LNCAP (cell line): Measurements from ENCODE around the gene MMP25.

ENCODE experiments used
- TF ChIP-seq, protein P1 (sequence below): fragments of 450-650 bp; IDR thresholded peaks from 2 replicates; pipeline ENCODE4 v1.5.1; 2017; ENCODE audit warnings: mild to moderate bottlenecking

Gene MMP25

GRCh38 chr16:3065742-3066439, 19.5 kb downstream of the MMP25 start:
- TF ChIP-seq, protein P1, sequence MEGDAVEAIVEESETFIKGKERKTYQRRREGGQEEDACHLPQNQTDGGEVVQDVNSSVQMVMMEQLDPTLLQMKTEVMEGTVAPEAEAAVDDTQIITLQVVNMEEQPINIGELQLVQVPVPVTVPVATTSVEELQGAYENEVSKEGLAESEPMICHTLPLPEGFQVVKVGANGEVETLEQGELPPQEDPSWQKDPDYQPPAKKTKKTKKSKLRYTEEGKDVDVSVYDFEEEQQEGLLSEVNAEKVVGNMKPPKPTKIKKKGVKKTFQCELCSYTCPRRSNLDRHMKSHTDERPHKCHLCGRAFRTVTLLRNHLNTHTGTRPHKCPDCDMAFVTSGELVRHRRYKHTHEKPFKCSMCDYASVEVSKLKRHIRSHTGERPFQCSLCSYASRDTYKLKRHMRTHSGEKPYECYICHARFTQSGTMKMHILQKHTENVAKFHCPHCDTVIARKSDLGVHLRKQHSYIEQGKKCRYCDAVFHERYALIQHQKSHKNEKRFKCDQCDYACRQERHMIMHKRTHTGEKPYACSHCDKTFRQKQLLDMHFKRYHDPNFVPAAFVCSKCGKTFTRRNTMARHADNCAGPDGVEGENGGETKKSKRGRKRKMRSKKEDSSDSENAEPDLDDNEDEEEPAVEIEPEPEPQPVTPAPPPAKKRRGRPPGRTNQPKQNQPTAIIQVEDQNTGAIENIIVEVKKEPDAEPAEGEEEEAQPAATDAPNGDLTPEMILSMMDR, result no peak

GRCh38 chr16:3066440-3066748, 20.0 kb downstream of the MMP25 start:
- TF ChIP-seq, protein P1, result no peak

DNA sequence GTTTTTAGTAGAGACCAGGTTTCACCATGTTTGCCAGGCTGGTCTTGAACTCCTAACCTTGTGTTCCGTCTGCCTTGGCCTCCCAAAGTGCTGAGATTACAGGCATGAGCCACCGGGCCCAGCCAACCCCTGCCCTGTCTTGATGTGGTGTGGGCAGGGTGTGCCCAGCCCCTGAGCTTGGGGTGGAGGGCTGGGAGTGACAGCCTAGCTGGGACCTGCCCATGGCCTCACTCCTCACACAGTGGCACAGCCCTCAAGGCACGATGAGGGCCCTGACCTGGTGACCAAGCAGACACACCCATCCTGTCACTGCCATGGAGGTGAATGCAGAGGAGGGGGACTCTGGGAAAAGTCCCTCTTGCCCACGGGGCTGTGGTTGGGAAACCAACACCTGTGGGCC, 22.1 kb downstream of the MMP25 start:
- TF ChIP-seq, protein P1, result no peak

- TF ChIP-seq, protein P1, result no peak
Observed at GRCh38 chr16:3070608-3071111, 24.3 kb downstream of the MMP25 start.

- TF ChIP-seq, protein P1, result no peak
Observed at GRCh38 chr16:3071655-3072054, 25.3 kb downstream of the MMP25 start.

GRCh38 chr16:3073448-3073847, 27.1 kb downstream of the MMP25 start:
- TF ChIP-seq, protein P1, result no peak

GRCh38 chr16:3074860-3075522, 28.6 kb downstream of the MMP25 start:
- TF ChIP-seq, protein P1, result no peak
